Lower lobe of right lung (tissue), 2 donors: ENCODE data around the gene ZNF35. TPM values are rescaled to one million over a fixed set of nuclear protein-coding genes. Genes with fewer than 3 reads are reported as not detected.
A peak's percentile ranks its signal among the peaks of the same experiment; 100 is the strongest.

Experiments used
- ATAC-seq, 2 donors: fragments of 200-7000 bp; cut with Tn5 transposase; one replicate each; pipeline ENCODE4 v1.9.1; 2020 to 2022; ENCODE audit warnings: mild to moderate bottlenecking in 2 of 2, moderate library complexity in 2 of 2
- DNase-seq: peaks from one replicate; pipeline ENCODE4 v3.0.0-alpha.2; 2020
- H3K27ac ChIP-seq: fragments of 200-600 bp; one replicate; pipeline ENCODE4 v1.8.0; 2022
- H3K27me3 ChIP-seq: fragments of 200-600 bp; one replicate; pipeline ENCODE4 v1.8.0; 2022; ENCODE audit warnings: low read depth
- H3K36me3 ChIP-seq: fragments of 200-600 bp; one replicate; pipeline ENCODE4 v1.8.0; 2022; ENCODE audit warnings: mild to moderate bottlenecking
- H3K4me1 ChIP-seq: fragments of 200-600 bp; one replicate; pipeline ENCODE4 v1.8.0; 2022
- H3K4me3 ChIP-seq: fragments of 200-600 bp; one replicate; pipeline ENCODE4 v1.8.0; 2022; ENCODE audit warnings: mild to moderate bottlenecking
- H3K9me3 ChIP-seq: fragments of 200-600 bp; one replicate; pipeline ENCODE4 v1.8.0; 2022
- CTCF ChIP-seq: fragments of 200-600 bp; IDR thresholded peaks from one replicate; pipeline ENCODE4 v1.8.0; 2022; ENCODE audit warnings: antibody characterized with exemption, mild to moderate bottlenecking
- intact Hi-C: fragments of 100-400 bp; cut with DNase I; formaldehyde crosslinking; loops from one replicate; pipeline ENCODE4 v1.11.0; 2022
- long read RNA-seq: library from polyadenylated mRNA; unstranded; transcript quantifications from one replicate; pipeline ENCODE4 v2.0.0, GENCODE V29; 2021
- total RNA-seq: library from RNA; stranded (reverse); fragmentation: NEBNext Ultra II Directional; extraction: Animal tissue kit (Norgen Biotek cat#: 25700); gene quantifications from one replicate; pipeline ENCODE4 v1.2.1, GENCODE V29; 2021
- donor health status: DM: no; HTN: yes; CAD: no; lungs with severe emphysema.

Gene ZNF35
- 8.8 TPM for total RNA-seq
- long read RNA-seq, partial matches to known transcripts, result 0 of 4 reads
- long read RNA-seq, other reads (novel, unspliced or antisense), result 1 of 4 reads

GRCh38 chr3:44648564-44649229, at the start of gene ZNF35:
Gene ZNF35, plus strand, starts transcription at chr3:44648732. Its CDS starts 2,336 bp downstream, at chr3:44651068.
- H3K4me3 ChIP-seq, result peak within 1 kb of the TSS; percentile 93
- TF ChIP-seq CTCF, result no peak
- peak within 1 kb of the TSS; percentile 79 for H3K27ac ChIP-seq
- DNase-seq, result peak; percentile 87
- H3K36me3 ChIP-seq, result peaks cover 30% of the 10 kb centered on the region
- peaks cover 13% of the 10 kb centered on the region for H3K4me1 ChIP-seq
- peaks cover 13% of the 10 kb centered on the region for H3K9me3 ChIP-seq
- intact Hi-C loops, result no loop called here
- no peaks in the 10 kb centered on the region for H3K27me3 ChIP-seq
- ATAC-seq, result peak; percentile 97 to 99

GRCh38 chr3:44601749-44602148, 46.8 kb upstream of the ZNF35 start:
- intact Hi-C loops, result no loop called here
- DNase-seq, result no peak
- H3K4me3 ChIP-seq, result no peak overlapping the region
- ATAC-seq, result no peak
- H3K27me3 ChIP-seq, result no peaks in the 10 kb centered on the region
- no peak overlapping the region for H3K27ac ChIP-seq
- TF ChIP-seq CTCF, result no peak
- H3K36me3 ChIP-seq, result no peaks in the 10 kb centered on the region
- no peaks in the 10 kb centered on the region for H3K9me3 ChIP-seq
- H3K4me1 ChIP-seq, result no peaks in the 10 kb centered on the region

- no peaks in the 10 kb centered on the region for H3K36me3 ChIP-seq
- no peaks in the 10 kb centered on the region for H3K9me3 ChIP-seq
- no peaks in the 10 kb centered on the region for H3K4me1 ChIP-seq
- TF ChIP-seq CTCF, result no peak
- intact Hi-C loops, result no loop called here
- no peak overlapping the region for H3K27ac ChIP-seq
- DNase-seq, result no peak
- H3K27me3 ChIP-seq, result no peaks in the 10 kb centered on the region
- no peak overlapping the region for H3K4me3 ChIP-seq
- ATAC-seq, result no peak
Measured at GRCh38 chr3:44612678-44613077, 35.9 kb upstream of the ZNF35 start.

GRCh38 chr3:44624749-44625480, 23.6 kb upstream of the ZNF35 start, which contains the start of gene ZNF197:
Gene ZNF197, plus strand, starts transcription at chr3:44625036. Its CDS starts 4,119 bp downstream, at chr3:44629155.
- H3K27me3 ChIP-seq, result no peaks in the 10 kb centered on the region
- peak within 1 kb of the TSS; percentile 93 for H3K27ac ChIP-seq
- DNase-seq, result peak; percentile 90
- H3K36me3 ChIP-seq, result peaks cover 10% of the 10 kb centered on the region
- peak; percentile 98 to 99 for ATAC-seq
- H3K4me1 ChIP-seq, result peaks cover 18% of the 10 kb centered on the region
- H3K4me3 ChIP-seq, result peak within 1 kb of the TSS; percentile 96
- H3K9me3 ChIP-seq, result no peaks in the 10 kb centered on the region
- intact Hi-C loops, result no loop called here
- TF ChIP-seq CTCF, result peak; percentile 27

GRCh38 chr3:44628716-44629115, 19.8 kb upstream of the ZNF35 start:
- Histone ChIP-seq H3K27me3 (no peaks in the 10 kb centered on the region), H3K4me3 (no peak overlapping the region), H3K27ac (no peak overlapping the region), H3K4me1 (peaks cover 18% of the 10 kb centered on the region), H3K36me3 (peaks cover 43% of the 10 kb centered on the region), H3K9me3 (no peaks in the 10 kb centered on the region)
- DNase-seq, result no peak
- no peak for TF ChIP-seq CTCF
- no peak for ATAC-seq
- intact Hi-C loops, result no loop called here
